Stimulated activated CD4-positive, alpha-beta T cell treated with anti-CD3 and anti-CD28 coated beads, Interleukin-4, amount 100 ng/mL, for 1 hour (primary cell): ENCODE data around the gene NFKBIE.
"Not testable (repeated sequence)": the region's sequence is repeated elsewhere in the genome, so short reads cannot be mapped to it uniquely, and the experiment has no call there.

ENCODE experiments used
- DNase-seq: peaks from one replicate; pipeline ENCODE4 v3.0.0-alpha.2; 2020

Gene NFKBIE

GRCh38 chr6:44238687-44239350, 26.5 kb downstream of the NFKBIE start:
- DNase-seq = no peak

- peak; percentile 79 for DNase-seq
Measured at GRCh38 chr6:44237813-44238433, 27.4 kb downstream of the NFKBIE start.

GRCh38 chr6:44237021-44237812, 28.1 kb downstream of the NFKBIE start:
- DNase-seq = peak; percentile 61

- DNase-seq = no peak
Measured at GRCh38 chr6:44235891-44236516, 29.3 kb downstream of the NFKBIE start.

- no peak for DNase-seq
Measured at GRCh38 chr6:44235269-44235668, 30.1 kb downstream of the NFKBIE start.

GRCh38 chr6:44234101-44235025, 31.0 kb downstream of the NFKBIE start:
- no peak for DNase-seq

- DNase-seq = no peak
Measured at GRCh38 chr6:44233567-44234100, 31.7 kb downstream of the NFKBIE start.

- DNase-seq = no peak
Measured at GRCh38 chr6:44232676-44233566, 32.4 kb downstream of the NFKBIE start.

GRCh38 chr6:44231426-44231825, 33.9 kb downstream of the NFKBIE start:
- DNase-seq = not testable (repeated sequence)

GRCh38 chr6:44230034-44230675, 35.2 kb downstream of the NFKBIE start:
- DNase-seq = no peak

GRCh38 chr6:44229376-44230033, 35.8 kb downstream of the NFKBIE start:
- no peak for DNase-seq

- no peak for DNase-seq
Measured at GRCh38 chr6:44228836-44229235, 36.5 kb downstream of the NFKBIE start.

GRCh38 chr6:44228433-44228832, 36.9 kb downstream of the NFKBIE start:
- no peak for DNase-seq

- no peak for DNase-seq
Measured at GRCh38 chr6:44228031-44228430, 37.3 kb downstream of the NFKBIE start.

GRCh38 chr6:44227148-44227793, 38.1 kb downstream of the NFKBIE start:
- DNase-seq = no peak

GRCh38 chr6:44226368-44227147, 38.8 kb downstream of the NFKBIE start:
- no peak for DNase-seq

GRCh38 chr6:44225579-44226325, 39.6 kb downstream of the NFKBIE start:
- DNase-seq = no peak

GRCh38 chr6:44224965-44225305, 40.4 kb downstream of the NFKBIE start:
- DNase-seq = no peak
